OCI-M2 (cell line): ENCODE results near the gene MRPS2.
"Not testable (repeated sequence)": the region's sequence is repeated elsewhere in the genome, so short reads cannot be mapped to it uniquely, and the experiment has no call there.

Experiments
- DNase-seq: peaks from one replicate; lab custom pipeline; 2025; ENCODE audit not compliant: unreplicated experiment; lab: John Stamatoyannopoulos, UW

MRPS2 gene

DNA sequence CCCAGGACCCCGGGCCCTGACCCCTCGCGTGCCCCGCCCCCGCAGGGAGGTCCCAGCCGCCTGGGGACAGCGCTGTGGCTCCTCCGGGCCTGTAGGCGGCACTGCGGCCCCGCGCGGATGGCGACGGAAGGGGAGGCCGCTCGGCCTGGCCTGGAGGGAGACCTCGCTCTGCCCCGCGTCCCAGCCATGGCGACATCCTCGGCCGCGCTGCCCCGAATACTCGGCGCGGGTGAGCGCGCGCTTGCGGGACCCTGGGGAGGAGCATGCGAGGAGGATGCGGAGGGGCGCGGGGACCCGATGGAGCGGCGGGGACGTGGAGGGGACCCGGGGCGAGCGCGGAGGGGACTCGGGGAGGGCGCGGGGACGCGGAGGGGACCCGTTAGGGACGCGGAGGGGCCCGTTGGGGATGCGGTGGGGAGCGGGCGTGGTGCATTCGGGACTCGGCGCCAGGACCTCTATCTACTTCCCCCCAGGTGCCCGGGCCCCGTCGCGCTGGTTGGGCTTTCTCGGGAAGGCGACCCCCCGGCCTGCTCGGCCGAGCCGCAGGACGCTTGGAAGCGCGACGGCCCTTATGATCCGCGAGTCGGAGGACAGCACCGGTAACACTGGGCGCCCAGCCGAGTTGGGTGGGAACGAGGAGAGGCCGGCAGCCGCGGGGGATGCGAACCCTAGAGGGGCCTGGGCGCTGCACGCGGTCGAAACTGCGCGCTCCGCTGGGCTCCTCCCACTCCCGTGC, at the start of gene MRPS2:
TSS of gene MRPS2 (plus strand) at position 158 of the 736 bp plus-strand sequence. CDS start at position 187, 29 bp downstream.
- no peak for DNase-seq

DNA sequence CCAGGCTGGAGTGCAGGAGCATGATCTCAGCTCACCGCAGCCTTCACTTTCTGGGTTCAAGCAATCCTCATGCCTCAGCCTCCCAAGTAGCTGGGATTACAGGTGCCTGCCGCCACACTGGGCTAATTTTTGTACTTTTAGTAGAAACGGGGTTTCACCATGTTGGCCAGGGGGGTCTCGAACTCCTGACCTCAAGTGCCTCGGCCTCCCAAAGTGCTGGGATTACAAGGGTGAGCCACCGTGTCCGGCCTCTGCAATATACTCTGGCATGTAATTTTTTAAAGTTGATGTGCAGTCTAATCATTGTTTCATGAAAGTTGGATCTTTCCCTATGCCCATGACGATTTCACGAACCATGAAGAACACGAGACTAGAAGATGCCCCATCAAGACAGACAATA, 49.5 kb upstream of the MRPS2 start:
- DNase-seq = no peak

DNA sequence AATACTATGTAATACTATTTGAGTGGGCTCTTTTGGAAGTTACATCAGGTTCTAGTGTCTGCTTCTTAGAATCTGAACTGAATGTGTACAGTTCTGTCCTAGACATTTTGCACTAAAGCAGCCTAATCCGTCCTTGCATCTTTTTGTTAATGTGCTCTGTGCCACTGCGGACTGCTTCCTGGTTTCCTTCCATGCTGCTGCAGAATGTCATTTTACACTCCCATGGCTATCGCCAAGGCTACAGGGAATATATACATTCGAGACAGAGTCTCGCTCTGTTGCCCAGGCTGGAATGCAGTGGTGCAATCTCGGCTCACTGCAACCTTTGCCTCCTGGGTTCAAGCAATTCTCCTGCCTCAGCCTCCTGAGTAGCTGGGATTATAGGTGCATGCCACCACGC, 48.6 kb upstream of the MRPS2 start:
- not testable (repeated sequence) for DNase-seq

- no peak for DNase-seq
Measured at GRCh38 chr9:135454737-135455136, 45.7 kb upstream of the MRPS2 start.

DNA sequence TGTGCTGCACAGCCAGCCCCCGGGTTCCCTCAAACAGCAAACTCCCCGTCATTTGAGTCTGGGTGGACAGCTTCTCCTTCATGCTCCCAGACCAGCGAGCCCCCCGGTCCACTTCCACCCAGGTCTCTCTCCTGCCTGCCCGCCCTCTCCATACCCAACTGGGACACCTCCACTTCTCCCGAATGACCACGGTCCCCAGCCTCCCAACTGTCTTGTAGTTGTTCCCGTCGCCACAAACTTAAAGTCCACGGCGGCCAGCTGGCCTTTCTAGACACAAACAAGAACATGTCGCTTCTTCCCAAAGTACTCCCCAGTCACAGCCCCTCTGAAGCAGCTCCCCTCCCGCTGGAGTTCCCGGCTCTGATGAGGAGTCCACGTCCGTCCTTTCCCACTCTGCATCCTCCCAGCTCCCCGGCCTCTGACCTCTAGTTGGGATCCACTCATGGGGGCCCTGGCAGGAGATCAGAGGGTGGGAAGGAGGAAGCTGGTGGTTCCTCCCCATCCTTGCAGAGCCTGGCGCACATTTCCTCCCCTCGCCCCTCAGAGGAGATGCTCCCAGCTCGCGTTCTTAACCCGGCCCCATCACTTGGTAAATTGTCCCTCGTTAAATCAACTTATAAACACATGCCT, 45.0 kb upstream of the MRPS2 start:
- no peak for DNase-seq

- DNase-seq = no peak
Measured at GRCh38 chr9:135456436-135457104, 43.9 kb upstream of the MRPS2 start.

DNA sequence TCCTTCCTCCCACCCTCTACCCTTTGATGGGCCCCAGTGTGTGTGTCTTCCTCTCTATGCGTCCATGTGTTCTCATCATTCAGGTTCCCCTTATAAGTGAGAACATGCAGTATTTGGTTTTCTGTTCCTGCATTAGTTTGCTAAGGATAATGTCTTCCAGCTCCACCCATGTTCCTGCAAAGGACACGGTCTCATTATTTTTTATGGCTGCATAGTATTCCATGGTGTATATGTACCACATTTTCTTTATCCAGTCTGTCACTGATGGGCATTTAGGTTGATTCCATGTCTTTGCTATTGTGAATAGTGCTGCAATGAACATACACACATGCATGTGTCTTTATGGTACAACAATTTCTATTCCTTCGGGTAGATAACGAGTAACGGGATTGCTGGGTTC, 42.0 kb upstream of the MRPS2 start:
- not testable (repeated sequence) for DNase-seq

GRCh38 chr9:135461936-135462335, 38.5 kb upstream of the MRPS2 start:
- DNase-seq = no peak

DNA sequence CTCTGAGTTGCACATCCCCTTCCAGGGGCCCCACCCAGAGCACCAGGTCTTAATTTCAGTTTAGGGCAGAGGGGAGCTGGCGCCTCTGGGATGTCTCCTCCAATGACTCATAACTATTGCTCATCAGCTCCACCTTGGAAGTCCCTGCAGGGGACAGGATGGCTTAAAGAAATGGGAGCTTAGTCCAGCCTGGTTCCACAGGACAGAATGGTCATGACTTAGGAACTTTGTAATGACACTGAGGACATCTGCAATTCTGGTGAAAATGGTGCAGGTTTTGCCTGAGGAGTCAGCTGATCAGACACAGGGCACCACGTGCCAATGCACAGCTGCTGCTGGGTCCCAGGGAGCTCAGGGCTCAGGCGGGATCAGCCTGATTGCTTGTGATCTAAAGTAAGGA, 37.3 kb upstream of the MRPS2 start:
- DNase-seq = no peak

- no peak for DNase-seq
Measured at GRCh38 chr9:135464181-135464580, 36.3 kb upstream of the MRPS2 start.

GRCh38 chr9:135468854-135469521, 31.5 kb upstream of the MRPS2 start:
- no peak for DNase-seq

GRCh38 chr9:135471791-135472640, 28.5 kb upstream of the MRPS2 start:
- DNase-seq = no peak

GRCh38 chr9:135473972-135474543, 26.4 kb upstream of the MRPS2 start:
- DNase-seq = no peak

GRCh38 chr9:135474915-135475314, 25.6 kb upstream of the MRPS2 start:
- DNase-seq = no peak

GRCh38 chr9:135476561-135477355, 23.7 kb upstream of the MRPS2 start:
- DNase-seq = no peak

- no peak for DNase-seq
Measured at GRCh38 chr9:135478191-135478590, 22.3 kb upstream of the MRPS2 start.

GRCh38 chr9:135478829-135479468, 21.5 kb upstream of the MRPS2 start:
- no peak for DNase-seq

DNA sequence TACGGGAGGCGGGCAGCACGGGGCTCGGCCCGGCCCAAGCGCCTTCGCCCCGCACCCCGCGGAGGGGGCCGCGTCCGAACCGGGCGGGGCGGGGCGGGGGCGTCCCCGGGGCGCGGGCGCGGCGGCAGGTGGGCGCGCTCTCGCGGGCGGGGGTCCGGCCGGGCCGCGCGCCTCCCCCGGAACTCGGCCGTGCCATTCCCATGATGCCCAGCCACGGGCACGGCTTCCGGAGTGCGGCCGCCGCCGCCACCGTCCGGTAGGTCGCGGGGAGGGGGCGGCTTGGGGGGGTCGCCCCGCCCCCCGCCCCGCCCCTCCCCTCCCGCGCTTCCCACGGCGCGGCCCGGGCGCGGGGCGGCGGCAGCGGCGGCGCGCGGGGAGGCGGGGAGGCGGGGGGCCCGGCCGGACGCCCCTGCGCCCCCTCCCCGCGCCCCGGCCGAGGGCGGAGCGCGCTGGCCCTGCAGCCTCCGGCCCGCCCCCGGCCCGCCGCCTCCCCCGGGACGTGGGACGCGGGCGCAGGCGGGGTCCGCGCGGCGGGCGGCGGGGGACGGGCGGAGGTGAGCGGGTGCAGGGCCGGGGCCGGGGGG, 20.9 kb upstream of the MRPS2 start, which contains the start of gene PPP1R26:
TSS of gene PPP1R26 (plus strand) at position 314 of the 584 bp plus-strand sequence. CDS start 4,729 bp downstream, outside the sequence.
- DNase-seq = no peak
